Brain microvascular endothelial cell (primary cell): Measurements from ENCODE around the gene APOBEC3B.
"Not testable (repeated sequence)": the region's sequence is repeated elsewhere in the genome, so short reads cannot be mapped to it uniquely, and the experiment has no call there.

Source experiments
- DNase-seq: peaks from one replicate; pipeline ENCODE4 v3.0.0-alpha.2; 2020
- H3K27ac ChIP-seq: fragments of 250-450 bp; sonication (Bioruptor Pico); 2 replicates; pipeline ENCODE4 v1.5.1; 2020; ENCODE audit warnings: mild to moderate bottlenecking, moderate library complexity
- H3K27me3 ChIP-seq: fragments of 250-450 bp; sonication (Bioruptor Pico); replicated peaks from 2 replicates; pipeline ENCODE4 v1.5.1; 2020; ENCODE audit warnings: mild to moderate bottlenecking
- H3K36me3 ChIP-seq: fragments of 250-450 bp; sonication (Bioruptor Pico); replicated peaks from 2 replicates; pipeline ENCODE4 v1.5.1; 2020; ENCODE audit warnings: mild to moderate bottlenecking
- H3K4me3 ChIP-seq: 2 replicates; pipeline ENCODE4 v1.5.1; 2011; ENCODE audit warnings: low read depth, mild to moderate bottlenecking, control low read depth, low read length, moderate library complexity
- in situ Hi-C: cut with HindIII; loops from 2 replicates; pipeline ENCODE4 v1.10.0; 2017; ENCODE audit warnings: low sequenced_read_pairs, low pct_ligation_motif_present
- TF ChIP-seq, protein P1 (sequence below): IDR thresholded peaks from 2 replicates; pipeline ENCODE4 v1.5.1; 2011; ENCODE audit warnings: low read depth, mild to moderate bottlenecking, moderate library complexity, low read length, control low read depth, inconsistent platforms; ENCODE audit errors: missing control alignments

The APOBEC3B gene

DNA sequence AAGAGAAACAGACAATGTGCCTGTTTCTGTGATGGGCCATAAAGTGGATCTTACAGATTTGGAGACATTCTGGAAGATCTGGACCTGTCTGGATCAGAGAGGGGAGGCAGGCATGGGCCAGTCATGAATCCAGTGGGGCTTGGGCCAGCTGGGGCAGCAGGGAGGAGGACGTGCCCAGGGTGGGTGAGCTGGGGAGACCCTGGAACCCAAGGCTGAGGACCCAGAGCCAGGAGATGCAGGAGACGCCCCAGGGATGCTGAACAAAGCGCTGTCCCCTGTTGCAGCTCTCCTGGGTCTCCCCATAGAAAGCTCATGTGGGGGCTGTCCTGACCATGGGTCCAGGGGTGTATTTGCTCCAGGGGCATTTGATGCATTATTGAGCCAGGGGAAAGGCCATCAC is 26.2 kb upstream of the APOBEC3B start:
- peaks cover 7% of the 10 kb centered on the region for H3K27me3 ChIP-seq
- TF ChIP-seq, protein P1, sequence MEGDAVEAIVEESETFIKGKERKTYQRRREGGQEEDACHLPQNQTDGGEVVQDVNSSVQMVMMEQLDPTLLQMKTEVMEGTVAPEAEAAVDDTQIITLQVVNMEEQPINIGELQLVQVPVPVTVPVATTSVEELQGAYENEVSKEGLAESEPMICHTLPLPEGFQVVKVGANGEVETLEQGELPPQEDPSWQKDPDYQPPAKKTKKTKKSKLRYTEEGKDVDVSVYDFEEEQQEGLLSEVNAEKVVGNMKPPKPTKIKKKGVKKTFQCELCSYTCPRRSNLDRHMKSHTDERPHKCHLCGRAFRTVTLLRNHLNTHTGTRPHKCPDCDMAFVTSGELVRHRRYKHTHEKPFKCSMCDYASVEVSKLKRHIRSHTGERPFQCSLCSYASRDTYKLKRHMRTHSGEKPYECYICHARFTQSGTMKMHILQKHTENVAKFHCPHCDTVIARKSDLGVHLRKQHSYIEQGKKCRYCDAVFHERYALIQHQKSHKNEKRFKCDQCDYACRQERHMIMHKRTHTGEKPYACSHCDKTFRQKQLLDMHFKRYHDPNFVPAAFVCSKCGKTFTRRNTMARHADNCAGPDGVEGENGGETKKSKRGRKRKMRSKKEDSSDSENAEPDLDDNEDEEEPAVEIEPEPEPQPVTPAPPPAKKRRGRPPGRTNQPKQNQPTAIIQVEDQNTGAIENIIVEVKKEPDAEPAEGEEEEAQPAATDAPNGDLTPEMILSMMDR = no peak
- no peaks in the 10 kb centered on the region for H3K36me3 ChIP-seq
- no peak overlapping the region for H3K4me3 ChIP-seq
- no peak for DNase-seq
- in situ Hi-C loops = no loop called here
- H3K27ac ChIP-seq = no peak overlapping the region

DNA sequence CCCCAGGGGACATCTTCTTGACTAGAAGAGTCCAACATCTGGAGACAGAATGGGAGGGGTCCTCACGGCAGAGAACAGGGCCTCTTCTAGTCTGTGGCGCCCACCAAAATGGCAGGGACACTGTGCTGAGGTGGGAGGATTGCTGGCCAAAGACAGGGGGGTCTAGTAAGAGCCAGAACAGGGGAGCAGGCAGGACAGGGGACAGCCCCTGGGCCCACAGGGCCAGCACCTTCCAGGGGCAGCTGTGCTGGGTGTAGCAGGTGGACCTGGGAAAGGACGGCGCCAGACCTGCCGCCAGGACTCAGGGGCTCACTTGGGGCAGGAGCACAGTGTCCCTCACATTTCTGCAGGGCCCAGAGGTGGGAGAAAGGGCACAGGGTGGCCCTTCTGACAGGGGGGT is 25.6 kb upstream of the APOBEC3B start:
- H3K27me3 ChIP-seq = peaks cover 6% of the 10 kb centered on the region
- no peak for DNase-seq
- TF ChIP-seq, protein P1 = no peak
- no peaks in the 10 kb centered on the region for H3K36me3 ChIP-seq
- no peak overlapping the region for H3K27ac ChIP-seq
- H3K4me3 ChIP-seq = no peak overlapping the region
- in situ Hi-C loops = no loop called here

DNA sequence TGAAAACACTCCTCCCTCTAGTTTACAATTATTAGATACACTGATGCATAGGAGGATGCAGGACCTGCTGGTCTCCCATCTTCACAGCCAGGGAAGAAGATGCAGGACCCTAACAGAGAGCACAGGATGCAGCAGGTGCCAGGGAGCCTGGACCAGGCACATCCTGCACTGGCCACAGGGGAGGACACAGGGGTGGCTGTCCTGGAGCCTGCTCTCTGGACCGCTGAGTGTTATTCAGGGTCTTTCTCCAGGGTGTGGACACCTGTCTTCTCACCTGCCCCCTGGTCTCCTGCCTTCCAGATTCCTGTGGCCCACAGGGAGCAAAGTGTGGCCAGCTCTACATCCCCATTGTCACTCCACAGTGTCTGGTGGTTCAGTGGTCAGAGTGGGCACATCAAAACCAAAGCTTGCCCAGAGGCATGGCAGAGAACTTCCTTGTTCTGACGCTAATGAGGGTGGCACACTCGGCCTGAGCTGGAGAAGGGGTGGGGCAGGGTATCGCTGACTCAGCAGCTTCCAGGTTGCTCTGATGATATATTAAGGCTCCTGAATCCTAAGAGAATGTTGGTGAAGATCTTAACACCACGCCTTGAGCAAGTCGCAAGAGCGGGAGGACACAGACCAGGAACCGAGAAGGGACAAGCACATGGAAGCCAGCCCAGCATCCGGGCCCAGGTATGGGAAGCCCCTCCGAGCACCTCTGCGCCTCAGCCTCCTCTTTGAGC is 24.9 kb upstream of the APOBEC3B start, which contains the start of gene APOBEC3A:
Gene APOBEC3A, plus strand, starts transcription at position 564 of the 725 bp plus-strand sequence. Its CDS starts 83 bp downstream, at position 647.
- DNase-seq = no peak
- TF ChIP-seq, protein P1 = no peak

DNA sequence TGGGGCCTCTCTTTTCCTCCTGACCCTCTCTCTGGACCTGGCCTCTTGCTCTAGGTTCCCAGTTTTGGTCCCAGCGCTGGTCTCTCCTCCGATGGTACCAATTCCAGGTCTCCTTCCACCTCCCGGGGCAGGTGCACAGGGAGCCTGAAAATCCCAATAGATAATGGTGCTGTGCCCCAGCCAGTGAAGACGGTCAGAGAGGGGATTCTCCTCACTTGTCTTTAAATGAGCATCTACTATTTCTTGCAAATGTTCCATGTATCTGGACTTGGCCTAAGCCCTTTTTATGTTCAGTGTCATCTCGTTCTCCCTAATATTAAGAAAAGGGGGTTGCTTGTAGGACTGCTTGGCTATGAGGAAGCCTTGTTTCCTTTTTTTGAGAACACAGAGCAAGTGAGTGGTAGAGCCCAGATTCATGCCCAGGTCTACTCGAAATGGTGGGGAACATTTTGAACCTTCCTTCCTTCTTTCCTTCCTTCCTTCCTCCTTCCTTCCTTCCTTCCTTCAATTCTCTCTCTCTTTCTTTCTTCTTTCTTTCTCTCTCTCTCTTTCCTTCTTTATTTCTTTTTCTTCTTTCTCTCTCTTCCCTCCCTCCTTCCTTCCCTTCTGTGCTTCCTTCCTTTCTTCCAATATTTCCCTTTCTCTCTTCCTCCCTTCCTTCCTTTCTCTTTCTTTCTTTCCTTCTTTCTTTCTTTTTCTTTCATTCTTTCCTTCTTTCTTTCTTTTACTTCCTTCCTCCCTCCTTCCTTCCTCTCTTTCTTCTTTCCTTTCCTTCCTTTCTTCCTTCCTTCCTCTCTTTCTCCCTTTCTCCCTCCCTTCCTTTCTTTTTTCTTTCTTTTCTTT is 24.1 kb upstream of the APOBEC3B start:
- peaks cover 5% of the 10 kb centered on the region for H3K27me3 ChIP-seq
- DNase-seq = no peak
- TF ChIP-seq, protein P1 = no peak
- no peak overlapping the region for H3K27ac ChIP-seq
- no peaks in the 10 kb centered on the region for H3K36me3 ChIP-seq
- no peak overlapping the region for H3K4me3 ChIP-seq
- in situ Hi-C loops = no loop called here

More for the DNA sequence above, 24.9 kb upstream of the APOBEC3B start, which contains the start of gene APOBEC3A:
- no peak within 1 kb of the TSS for H3K27ac ChIP-seq
- in situ Hi-C loops = no loop called here
- H3K4me3 ChIP-seq = no peak within 1 kb of the TSS
- H3K36me3 ChIP-seq = no peaks in the 10 kb centered on the region
- peaks cover 6% of the 10 kb centered on the region for H3K27me3 ChIP-seq

DNA sequence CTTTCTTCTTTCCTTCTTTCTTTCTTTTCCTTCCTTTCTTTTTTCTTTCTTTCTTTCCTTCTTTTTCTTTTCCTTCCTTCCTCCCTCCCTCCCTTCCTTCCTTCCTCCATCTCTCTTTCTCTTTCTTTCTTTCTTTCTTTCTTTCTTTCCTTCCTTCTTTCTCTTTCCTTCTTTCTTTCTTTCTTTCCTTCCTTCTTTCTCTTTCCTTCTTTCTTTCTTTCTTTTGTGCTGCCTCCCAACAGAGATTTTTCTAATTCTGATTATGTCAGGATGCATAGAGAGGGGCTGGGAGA is 23.6 kb upstream of the APOBEC3B start:
- DNase-seq, in situ Hi-C loops, H3K36me3 ChIP-seq, H3K27ac ChIP-seq, H3K27me3 ChIP-seq, H3K4me3 ChIP-seq: not testable (repeated sequence)

DNA sequence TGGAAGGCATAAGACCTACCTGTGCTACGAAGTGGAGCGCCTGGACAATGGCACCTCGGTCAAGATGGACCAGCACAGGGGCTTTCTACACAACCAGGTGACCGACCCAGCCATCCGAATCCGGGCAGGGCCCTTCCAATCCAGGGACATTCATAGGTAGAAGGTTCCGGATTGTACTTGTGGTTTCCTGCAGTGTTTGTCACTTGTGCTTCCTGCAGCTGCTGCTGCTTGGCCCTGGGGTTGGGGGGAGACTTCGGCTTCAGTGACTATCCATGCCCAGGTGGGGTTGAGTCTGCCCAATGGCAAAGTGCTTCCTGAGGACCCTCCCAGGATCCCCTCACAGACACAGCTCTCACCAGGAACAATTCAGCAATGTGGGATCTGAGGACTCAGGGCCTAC is 22.6 kb upstream of the APOBEC3B start:
- H3K36me3 ChIP-seq = no peaks in the 10 kb centered on the region
- in situ Hi-C loops = no loop called here
- no peak overlapping the region for H3K4me3 ChIP-seq
- no peak for DNase-seq
- H3K27ac ChIP-seq = no peak overlapping the region
- H3K27me3 ChIP-seq = no peaks in the 10 kb centered on the region
- TF ChIP-seq, protein P1 = no peak

DNA sequence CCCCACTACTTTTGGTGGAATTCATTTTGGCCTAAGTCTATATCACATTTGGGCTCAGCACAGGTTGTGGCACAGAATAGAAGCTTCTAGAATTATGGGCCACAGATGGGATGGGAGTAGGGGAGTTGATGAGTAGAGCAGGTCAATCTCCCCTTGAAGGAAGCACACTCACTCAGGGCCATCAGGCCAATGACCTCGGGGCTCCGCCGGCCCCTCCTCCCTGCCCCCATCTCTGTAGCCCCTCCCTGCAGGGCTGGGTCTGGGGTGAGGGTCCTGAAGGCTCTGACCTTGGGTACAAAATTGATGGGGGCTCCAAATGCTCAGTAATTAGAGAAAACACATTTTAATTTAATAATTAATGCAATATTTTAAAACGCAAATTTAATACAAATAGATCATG is 21.5 kb upstream of the APOBEC3B start:
- H3K27ac ChIP-seq, H3K27me3 ChIP-seq, in situ Hi-C loops, H3K36me3 ChIP-seq, H3K4me3 ChIP-seq, DNase-seq: not testable (repeated sequence)

DNA sequence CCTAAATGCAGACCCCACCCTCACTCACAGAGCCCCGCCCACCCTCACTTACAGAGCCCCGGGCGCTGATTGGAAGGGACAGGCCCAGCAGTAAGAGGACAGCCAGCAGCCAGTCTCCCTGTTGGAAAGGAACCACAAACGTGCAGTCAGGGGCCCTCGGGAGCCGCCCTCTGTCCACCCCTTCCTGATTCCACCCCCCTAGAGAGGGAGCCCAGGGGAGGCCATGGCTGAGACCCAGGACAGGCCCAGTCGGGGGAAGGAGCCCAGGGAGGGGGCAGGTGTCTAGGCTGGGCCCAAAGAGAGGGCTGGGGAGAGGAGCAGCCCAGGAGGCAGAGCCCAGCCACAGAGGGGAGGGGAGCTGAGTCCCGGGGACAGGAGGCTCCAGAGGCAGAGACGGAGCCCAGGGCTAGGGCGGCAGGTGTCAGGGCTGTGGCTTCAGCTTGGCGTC is 18.8 kb upstream of the APOBEC3B start:
- H3K4me3 ChIP-seq, H3K27ac ChIP-seq, DNase-seq, H3K36me3 ChIP-seq, H3K27me3 ChIP-seq, in situ Hi-C loops: not testable (repeated sequence)
